ENCODE measurements around the gene COPS6. TPM values are rescaled to one million over a fixed set of nuclear protein-coding genes. Genes with fewer than 3 reads are reported as not detected.
"Not testable (repeated sequence)": the region's sequence is repeated elsewhere in the genome, so short reads cannot be mapped to it uniquely, and the experiment has no call there.

The COPS6 gene
- total RNA-seq, 4 donors from 2014 or later: 41.6 to 69.0 (median 50.0) TPM

DNA sequence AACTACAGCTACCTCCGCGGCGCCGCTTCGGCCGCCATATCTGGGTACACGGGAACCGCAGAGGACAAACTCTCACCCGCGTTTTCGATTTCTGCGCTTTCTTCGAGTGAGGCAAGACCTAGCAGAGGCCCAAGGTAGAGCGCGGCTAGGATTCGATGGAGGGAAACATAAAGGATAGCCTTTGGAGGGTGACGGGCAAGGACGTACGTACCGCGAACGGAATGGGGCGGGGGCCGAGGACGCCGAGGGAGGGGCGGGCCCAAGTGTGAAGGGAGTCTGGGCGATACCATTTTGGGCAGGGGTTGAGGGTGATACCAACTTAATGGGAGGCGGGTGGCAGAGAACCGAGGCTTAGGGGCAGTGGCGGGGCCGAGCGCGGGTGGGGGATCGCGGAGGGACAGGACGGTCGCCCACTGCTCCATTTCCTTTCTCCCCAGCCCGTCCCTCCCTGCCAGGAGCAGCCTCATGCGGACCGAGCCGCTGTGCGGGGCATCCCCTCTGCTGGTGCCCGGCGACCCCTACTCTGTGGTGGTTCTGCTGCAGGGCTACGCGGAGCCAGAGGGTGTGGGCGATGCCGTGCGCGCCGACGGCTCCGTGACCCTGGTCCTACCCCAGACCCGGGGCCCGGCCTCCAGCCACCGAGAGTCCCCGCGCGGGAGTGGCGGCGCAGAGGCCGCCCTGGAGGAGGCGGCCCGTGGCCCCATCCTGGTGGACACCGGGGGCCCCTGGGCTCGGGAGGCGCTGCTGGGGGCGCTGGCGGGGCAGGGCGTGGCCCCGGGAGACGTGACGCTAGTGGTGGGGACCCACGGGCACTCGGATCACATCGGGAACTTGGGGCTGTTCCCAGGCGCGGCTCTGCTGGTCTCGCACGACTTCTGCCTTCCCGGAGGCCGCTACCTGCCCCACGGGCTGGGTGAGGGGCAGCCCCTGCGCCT is 38.4 kb downstream of the COPS6 start, which contains the start of gene MBLAC1:
Gene MBLAC1, plus strand, starts transcription at position 37 of the 935 bp plus-strand sequence. Its CDS starts 429 bp downstream, at position 466.
- ATAC-seq (ENCODE audit: low FRiP score): peak; percentile 90
- DNase-seq (ENCODE audit: low spot score): peak; percentile 72

GRCh38 chr7:100127866-100128636 is 39.3 kb downstream of the COPS6 start:
- no peak for ATAC-seq (ENCODE audit: low FRiP score)
- DNase-seq (ENCODE audit: low spot score): no peak

More for the DNA sequence above, 38.4 kb downstream of the COPS6 start, which contains the start of gene MBLAC1:
- TF ChIP-seq, protein P1, sequence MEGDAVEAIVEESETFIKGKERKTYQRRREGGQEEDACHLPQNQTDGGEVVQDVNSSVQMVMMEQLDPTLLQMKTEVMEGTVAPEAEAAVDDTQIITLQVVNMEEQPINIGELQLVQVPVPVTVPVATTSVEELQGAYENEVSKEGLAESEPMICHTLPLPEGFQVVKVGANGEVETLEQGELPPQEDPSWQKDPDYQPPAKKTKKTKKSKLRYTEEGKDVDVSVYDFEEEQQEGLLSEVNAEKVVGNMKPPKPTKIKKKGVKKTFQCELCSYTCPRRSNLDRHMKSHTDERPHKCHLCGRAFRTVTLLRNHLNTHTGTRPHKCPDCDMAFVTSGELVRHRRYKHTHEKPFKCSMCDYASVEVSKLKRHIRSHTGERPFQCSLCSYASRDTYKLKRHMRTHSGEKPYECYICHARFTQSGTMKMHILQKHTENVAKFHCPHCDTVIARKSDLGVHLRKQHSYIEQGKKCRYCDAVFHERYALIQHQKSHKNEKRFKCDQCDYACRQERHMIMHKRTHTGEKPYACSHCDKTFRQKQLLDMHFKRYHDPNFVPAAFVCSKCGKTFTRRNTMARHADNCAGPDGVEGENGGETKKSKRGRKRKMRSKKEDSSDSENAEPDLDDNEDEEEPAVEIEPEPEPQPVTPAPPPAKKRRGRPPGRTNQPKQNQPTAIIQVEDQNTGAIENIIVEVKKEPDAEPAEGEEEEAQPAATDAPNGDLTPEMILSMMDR (IDR thresholded peaks at IDR 0.05): no peak

GRCh38 chr7:100128637-100128963 is 39.8 kb downstream of the COPS6 start:
- ATAC-seq (ENCODE audit: low FRiP score) (no peak), DNase-seq (ENCODE audit: low spot score) (no peak)
- TF ChIP-seq, protein P1 (IDR thresholded peaks at IDR 0.05): no peak

More at GRCh38 chr7:100127866-100128636, 39.3 kb downstream of the COPS6 start:
- TF ChIP-seq, protein P1 (IDR thresholded peaks at IDR 0.05): no peak

DNA sequence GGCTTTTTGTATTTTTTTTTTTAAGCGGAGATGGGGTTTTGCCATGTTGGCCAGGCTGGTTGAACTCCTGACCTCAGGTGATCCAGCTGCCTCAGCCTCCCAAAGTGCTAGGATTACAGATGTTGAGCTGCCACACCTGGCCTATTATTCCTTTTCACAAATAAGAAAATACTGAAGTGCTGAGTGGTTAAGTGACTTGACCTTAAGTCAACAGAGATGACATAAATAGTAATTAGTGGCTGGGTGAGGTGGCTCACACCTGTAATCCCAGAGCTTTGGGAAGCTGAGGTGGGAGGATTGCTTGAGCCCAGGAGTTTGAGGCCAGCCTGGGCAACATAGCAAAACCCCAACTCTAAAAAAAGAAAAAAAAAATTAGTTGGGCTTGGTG is 41.4 kb downstream of the COPS6 start:
- not testable (repeated sequence) for DNase-seq (ENCODE audit: low spot score); ATAC-seq (ENCODE audit: low FRiP score)

DNA sequence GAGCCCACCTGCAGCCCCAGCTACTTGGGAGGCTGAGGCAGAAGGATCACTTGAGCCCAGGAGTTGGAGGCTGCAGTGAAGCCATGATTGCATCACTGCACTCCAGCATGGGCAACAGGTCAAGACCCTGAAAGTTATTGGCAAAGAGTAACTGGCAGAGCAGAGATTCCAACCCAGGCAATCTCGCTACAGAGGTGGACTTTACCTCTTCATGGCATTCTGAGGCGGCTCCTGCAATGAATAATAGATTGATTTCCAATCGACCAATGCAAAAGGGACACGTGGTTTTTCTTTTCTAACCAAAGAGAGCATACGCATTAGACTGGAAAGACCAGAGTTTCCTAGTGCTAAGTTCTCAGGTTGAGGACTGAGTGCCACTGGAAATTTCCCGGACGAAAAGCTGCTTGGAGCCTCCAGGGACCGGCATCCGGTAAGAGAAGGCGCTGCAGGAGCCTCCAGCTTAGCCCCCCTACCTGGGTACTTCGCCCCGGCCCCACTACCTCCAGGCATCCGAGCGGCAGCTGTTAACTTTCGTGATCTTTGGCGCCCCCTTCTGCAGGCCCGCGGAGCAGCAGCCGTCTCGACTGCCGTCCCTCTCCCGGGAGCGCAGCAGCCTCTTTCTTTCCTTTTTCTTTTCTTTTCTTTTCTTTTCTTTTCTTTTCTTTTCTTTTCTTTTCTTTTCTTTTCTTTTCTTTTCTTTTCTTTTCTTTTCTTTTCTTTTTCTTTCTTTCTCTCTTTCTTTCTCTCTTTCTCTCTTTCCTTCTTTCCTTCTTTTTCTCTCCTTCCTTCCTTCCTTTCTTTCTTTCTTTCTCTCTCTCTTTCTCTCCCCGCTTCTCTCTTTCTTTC is 42.1 kb downstream of the COPS6 start:
- TF ChIP-seq, protein P1 (IDR thresholded peaks at IDR 0.05): peak in 1 of 3 donors; percentile 57
- DNase-seq (ENCODE audit: low spot score) (peak; percentile 82), ATAC-seq (ENCODE audit: low FRiP score) (no peak)

- ATAC-seq (ENCODE audit: low FRiP score) (no peak), DNase-seq (ENCODE audit: low spot score) (no peak)
- TF ChIP-seq, protein P1 (IDR thresholded peaks at IDR 0.05): no peak
These were observed 43.4 kb downstream of the COPS6 start for GRCh38 chr7:100132126-100132525.
